ENCODE data around the gene NSRP1.
"Not testable (repeated sequence)": the region's sequence is repeated elsewhere in the genome, so short reads cannot be mapped to it uniquely, and the experiment has no call there.

NSRP1 gene

GRCh38 chr17:30084788-30085187 lies 31.8 kb upstream of the NSRP1 start:
- no peak for TF ChIP-seq CTCF (IDR thresholded peaks at IDR 0.05; ENCODE audit: poor library complexity, severe bottlenecking)
- ATAC-seq (ENCODE audit: low read depth) (no peak), DNase-seq (ENCODE audit: low spot score) (no peak)

GRCh38 chr17:30086896-30087295 lies 29.7 kb upstream of the NSRP1 start:
- TF ChIP-seq CTCF (IDR thresholded peaks at IDR 0.05; ENCODE audit: poor library complexity, severe bottlenecking), result no peak
- DNase-seq (ENCODE audit: low spot score) (no peak), ATAC-seq (ENCODE audit: low read depth) (no peak)
- H3K4me3 ChIP-seq (ENCODE audit: severe bottlenecking), result no peak overlapping the region
- H3K9me3 ChIP-seq (ENCODE audit: severe bottlenecking), result no peaks in the 10 kb centered on the region
- no peak overlapping the region for H3K27ac ChIP-seq (ENCODE audit: poor library complexity, severe bottlenecking)
- H3K4me1 ChIP-seq (ENCODE audit: insufficient read depth, poor library complexity, severe bottlenecking), result peaks cover 2% of the 10 kb centered on the region
- H3K36me3 ChIP-seq (ENCODE audit: low read depth), result no peaks in the 10 kb centered on the region
- H3K27me3 ChIP-seq (ENCODE audit: insufficient read depth, poor library complexity, severe bottlenecking), result no peaks in the 10 kb centered on the region

More at GRCh38 chr17:30084788-30085187, 31.8 kb upstream of the NSRP1 start:
- H3K27me3 ChIP-seq (ENCODE audit: insufficient read depth, poor library complexity, severe bottlenecking), result peaks cover 3% of the 10 kb centered on the region
- no peak overlapping the region for H3K4me3 ChIP-seq (ENCODE audit: severe bottlenecking)
- H3K4me1 ChIP-seq (ENCODE audit: insufficient read depth, poor library complexity, severe bottlenecking), result no peaks in the 10 kb centered on the region
- H3K9me3 ChIP-seq (ENCODE audit: severe bottlenecking), result no peaks in the 10 kb centered on the region
- H3K36me3 ChIP-seq (ENCODE audit: low read depth), result no peaks in the 10 kb centered on the region
- no peak overlapping the region for H3K27ac ChIP-seq (ENCODE audit: poor library complexity, severe bottlenecking)

- not testable (repeated sequence) for ATAC-seq (ENCODE audit: low read depth); H3K27me3 ChIP-seq (ENCODE audit: insufficient read depth, poor library complexity, severe bottlenecking); DNase-seq (ENCODE audit: low spot score); H3K9me3 ChIP-seq (ENCODE audit: severe bottlenecking); H3K36me3 ChIP-seq (ENCODE audit: low read depth); H3K4me1 ChIP-seq (ENCODE audit: insufficient read depth, poor library complexity, severe bottlenecking); H3K27ac ChIP-seq (ENCODE audit: poor library complexity, severe bottlenecking); H3K4me3 ChIP-seq (ENCODE audit: severe bottlenecking)
These were observed 29.2 kb upstream of the NSRP1 start for GRCh38 chr17:30087431-30087830.

GRCh38 chr17:30091121-30091670 lies 25.4 kb upstream of the NSRP1 start:
- Histone ChIP-seq H3K4me1 (ENCODE audit: insufficient read depth, poor library complexity, severe bottlenecking) (peaks cover 2% of the 10 kb centered on the region), H3K4me3 (ENCODE audit: severe bottlenecking) (no peak overlapping the region), H3K27me3 (ENCODE audit: insufficient read depth, poor library complexity, severe bottlenecking) (no peaks in the 10 kb centered on the region), H3K36me3 (ENCODE audit: low read depth) (no peaks in the 10 kb centered on the region), H3K27ac (ENCODE audit: poor library complexity, severe bottlenecking) (no peak overlapping the region), H3K9me3 (ENCODE audit: severe bottlenecking) (no peaks in the 10 kb centered on the region)
- DNase-seq (ENCODE audit: low spot score) (no peak), ATAC-seq (ENCODE audit: low read depth) (no peak)
- no peak for TF ChIP-seq CTCF (IDR thresholded peaks at IDR 0.05; ENCODE audit: poor library complexity, severe bottlenecking)

GRCh38 chr17:30091771-30092170 lies 24.8 kb upstream of the NSRP1 start:
- no peak overlapping the region for H3K27ac ChIP-seq (ENCODE audit: poor library complexity, severe bottlenecking)
- H3K36me3 ChIP-seq (ENCODE audit: low read depth), result no peaks in the 10 kb centered on the region

More at GRCh38 chr17:30091771-30092170, 24.8 kb upstream of the NSRP1 start:
- H3K9me3 ChIP-seq (ENCODE audit: severe bottlenecking), result no peaks in the 10 kb centered on the region
- ATAC-seq (ENCODE audit: low read depth), result no peak
- no peak overlapping the region for H3K4me3 ChIP-seq (ENCODE audit: severe bottlenecking)
- H3K27me3 ChIP-seq (ENCODE audit: insufficient read depth, poor library complexity, severe bottlenecking), result no peaks in the 10 kb centered on the region
- peaks cover 2% of the 10 kb centered on the region for H3K4me1 ChIP-seq (ENCODE audit: insufficient read depth, poor library complexity, severe bottlenecking)
- TF ChIP-seq CTCF (IDR thresholded peaks at IDR 0.05; ENCODE audit: poor library complexity, severe bottlenecking), result no peak
- DNase-seq (ENCODE audit: low spot score), result no peak
